HG02884 (cell line): ENCODE results near the gene GNG4.
"Not testable (repeated sequence)": the region's sequence is repeated elsewhere in the genome, so short reads cannot be mapped to it uniquely, and the experiment has no call there.

Experiments
- ATAC-seq: cut with Tn5 transposase; IDR thresholded peaks from one replicate; pipeline ENCODE4 v1.9.1; 2021; ENCODE audit warnings: mild to moderate bottlenecking, moderate library complexity; ENCODE audit not compliant: unreplicated experiment

The GNG4 gene

DNA sequence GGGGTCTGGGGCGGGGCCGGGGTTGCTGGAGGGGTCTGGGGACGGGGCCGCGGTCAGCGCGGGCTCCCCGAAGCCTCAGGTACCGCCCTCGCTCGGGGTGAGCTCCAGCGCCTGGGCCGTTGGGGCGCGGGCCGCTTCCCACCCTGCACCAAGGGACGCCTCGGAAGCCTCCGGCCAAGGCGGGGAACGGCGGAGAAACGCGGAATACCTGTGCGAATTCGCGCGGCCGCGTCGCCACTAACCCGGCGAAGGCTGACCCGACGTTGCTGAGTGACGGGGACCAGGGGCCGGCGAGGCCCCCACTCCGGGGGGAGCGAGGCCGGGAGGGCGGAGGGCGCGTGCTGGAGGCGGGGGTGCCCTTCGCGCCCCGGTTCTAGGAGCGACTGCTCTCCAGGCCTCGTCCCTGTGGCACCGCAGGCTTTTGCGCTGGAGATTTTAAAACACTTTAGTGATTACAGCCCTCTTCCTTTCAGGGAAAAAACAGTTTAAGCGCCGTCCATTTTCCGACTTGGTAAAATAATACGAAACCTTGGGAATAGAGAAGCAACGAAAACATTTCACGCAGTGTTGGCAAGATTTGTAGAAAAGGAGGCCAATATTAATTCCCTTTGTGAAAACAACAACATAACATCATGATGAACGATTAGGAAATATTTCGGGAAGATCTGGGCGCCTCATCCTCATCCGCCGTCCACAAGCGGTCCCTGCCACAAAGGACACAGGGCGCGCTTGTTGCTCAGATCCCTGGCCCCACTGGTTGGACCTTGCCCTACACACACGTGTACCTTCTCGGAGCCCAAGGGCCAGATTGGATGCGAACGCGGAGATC, 971 bp upstream of the GNG4 start:
- ATAC-seq, result no peak

DNA sequence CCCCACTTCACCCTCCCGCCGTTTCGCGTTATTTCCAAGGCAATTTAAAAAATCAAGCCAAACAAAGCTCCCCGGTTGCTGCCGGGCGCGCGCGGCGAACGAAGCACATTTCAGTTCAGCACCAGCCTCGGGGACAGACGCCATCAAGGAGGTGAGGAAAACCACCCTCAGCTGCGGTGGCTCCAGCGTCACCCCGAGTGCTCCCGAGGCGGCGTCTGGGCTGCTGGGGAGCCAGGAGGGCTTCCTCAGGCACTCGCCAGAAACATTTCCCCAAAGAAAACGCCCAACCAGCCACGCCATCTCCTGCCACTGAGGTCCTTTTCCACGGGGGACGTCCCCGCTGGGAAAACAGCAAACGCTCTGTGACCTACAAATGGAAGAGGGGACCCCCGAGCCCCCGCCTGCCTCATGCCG, 623 bp downstream of the GNG4 start:
- peak; percentile 49 for ATAC-seq

DNA sequence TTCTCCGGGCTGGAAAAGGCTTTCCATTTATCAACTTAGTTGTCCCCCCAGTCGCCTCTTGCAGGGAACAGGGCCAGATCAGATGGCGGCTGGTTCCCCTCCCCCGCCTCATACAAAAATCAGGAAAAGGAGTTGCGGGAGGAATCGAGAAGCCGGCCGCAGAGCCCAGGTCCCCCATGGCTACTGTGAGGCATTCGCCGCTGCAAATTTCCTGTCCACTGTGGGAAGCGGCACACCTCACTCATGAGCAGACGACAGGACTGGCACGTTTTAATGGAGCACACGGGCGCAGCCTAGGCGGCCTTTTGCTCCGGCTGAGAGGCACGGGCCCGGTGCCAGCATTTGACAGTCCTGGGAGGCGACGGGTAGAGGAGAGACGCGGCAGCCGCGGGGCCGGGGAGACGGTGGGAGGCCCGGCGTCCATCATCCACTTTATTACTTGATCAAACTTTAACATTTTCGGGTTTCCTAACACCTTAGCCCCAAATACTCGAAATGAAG, 1.1 kb downstream of the GNG4 start:
- ATAC-seq, result no peak

DNA sequence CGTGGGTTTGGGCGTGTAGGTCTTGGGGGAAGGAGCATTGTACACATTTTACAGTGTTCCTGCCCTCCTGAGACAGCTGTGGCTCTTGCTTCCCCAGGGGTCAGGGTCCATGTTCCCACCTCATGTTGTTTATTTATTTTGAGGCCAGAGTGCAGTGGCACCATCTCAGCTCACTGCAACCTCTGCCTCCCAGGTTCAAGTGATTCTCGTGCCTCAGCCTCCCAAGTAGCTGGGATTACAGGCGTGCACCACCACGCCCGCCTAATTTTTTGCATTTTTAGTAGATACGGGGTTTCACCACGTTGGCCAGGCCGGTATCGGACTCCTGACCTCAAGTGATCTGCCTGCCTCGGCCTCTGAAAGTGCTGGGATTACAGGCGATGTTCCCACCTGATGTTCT, 2.0 kb downstream of the GNG4 start:
- not testable (repeated sequence) for ATAC-seq

DNA sequence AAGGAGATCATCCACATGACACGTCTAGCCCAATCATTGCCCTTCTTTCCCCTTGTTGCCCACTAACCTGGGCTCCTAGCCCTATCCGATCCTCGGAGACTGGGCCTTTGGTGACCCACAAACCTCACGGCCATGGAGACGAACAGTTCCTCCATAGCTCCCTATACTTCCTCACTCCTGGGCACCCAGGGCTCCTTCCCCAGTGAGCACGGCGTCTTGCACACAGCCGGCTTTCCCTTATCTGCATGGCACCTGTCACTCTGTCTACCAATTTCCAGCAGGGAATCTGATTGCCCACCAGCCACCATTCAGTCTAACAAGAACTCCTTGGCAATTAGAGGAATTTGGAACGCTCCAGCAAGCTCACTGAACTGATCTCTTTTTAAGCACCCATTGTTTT, 3.1 kb downstream of the GNG4 start:
- ATAC-seq, result no peak

DNA sequence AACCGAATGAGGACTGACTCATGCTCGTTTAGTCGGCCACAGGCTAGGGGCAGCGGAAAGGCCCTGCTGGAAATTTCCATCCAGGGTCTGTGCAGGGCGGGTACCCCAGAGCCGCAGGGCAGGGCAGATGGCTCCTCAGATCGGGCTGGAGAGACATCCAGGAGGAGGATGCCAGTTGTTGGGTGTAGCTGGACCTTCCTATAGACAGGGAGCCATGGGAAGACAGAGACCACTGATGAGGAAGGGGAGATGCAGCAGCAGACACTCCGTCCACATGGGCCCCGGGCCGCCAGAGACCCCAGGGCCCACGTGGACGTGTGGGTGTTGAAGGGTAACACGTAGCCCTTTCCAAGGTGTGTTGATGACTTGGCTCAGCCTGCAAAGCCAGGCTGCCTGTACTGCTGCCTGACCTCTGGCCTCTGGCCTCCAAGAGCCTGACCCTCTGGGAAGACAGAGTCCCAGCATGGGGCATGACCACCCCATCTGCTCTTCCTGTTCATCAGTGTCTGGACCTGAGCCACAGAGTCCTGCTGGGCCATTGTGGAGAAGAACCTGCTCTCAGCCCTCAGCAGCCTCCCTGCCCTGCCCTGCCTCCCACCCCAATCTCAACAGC, 4.8 kb downstream of the GNG4 start:
- no peak for ATAC-seq

DNA sequence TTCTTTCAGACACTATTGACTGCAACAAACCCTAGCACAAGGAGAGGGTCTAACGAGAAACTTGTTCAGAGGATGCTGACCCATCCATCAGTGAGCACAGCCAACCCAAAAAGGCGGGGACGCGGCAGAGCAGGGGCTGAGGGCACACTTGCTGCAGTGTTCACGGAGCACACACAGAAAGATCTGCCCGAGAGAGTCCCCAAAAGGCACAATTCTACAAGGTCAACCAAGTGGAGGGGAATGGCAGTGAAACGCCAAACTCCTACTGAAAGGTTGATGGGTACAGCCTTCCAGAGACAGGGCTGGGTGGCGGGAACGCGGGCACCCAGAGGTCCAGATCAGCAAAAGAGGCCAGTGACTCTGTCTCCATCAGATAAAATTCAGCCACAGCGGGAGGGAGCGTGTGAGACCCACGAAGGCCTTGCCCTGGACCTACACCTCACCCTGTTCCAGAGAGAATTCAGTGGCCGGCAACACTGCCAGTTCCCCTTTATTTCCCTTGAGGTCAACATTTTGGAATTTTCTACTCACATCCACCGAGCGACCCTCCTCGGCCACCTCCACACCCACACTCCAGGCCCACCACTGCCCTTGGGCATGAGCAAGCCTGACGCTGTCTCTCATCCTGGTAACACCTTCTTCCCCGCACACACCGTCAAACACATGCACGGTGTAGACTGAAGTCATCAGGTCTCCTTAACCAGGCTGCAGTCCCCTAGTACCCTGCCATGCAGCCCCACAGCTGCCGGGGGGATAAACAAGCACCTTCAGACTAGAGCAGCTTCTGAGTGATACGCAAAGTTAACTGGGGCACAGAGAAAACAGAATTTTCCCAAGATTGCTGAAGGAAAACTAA, 5.5 kb downstream of the GNG4 start:
- ATAC-seq, result no peak

DNA sequence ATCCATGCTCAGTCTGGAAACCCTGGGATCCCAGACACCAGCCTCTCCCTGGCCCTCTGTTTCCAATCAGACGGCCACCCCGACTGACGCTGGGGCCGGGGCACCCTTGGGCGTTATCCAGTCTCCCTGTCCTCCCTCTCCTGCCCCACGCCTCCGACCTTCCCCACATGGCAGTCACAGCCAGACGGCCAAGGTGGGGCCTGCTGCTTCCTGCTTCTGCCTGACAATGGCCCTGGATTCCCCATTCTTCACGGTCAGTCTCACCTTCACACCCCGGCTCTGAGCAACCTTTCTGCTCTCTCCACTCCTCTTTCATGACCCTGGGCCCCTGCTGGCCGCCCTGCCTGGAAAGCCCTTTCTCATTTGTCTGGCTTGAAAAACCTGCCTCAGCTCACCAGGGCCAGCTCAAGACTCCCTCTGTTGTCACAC, 6.6 kb downstream of the GNG4 start:
- ATAC-seq, result no peak

DNA sequence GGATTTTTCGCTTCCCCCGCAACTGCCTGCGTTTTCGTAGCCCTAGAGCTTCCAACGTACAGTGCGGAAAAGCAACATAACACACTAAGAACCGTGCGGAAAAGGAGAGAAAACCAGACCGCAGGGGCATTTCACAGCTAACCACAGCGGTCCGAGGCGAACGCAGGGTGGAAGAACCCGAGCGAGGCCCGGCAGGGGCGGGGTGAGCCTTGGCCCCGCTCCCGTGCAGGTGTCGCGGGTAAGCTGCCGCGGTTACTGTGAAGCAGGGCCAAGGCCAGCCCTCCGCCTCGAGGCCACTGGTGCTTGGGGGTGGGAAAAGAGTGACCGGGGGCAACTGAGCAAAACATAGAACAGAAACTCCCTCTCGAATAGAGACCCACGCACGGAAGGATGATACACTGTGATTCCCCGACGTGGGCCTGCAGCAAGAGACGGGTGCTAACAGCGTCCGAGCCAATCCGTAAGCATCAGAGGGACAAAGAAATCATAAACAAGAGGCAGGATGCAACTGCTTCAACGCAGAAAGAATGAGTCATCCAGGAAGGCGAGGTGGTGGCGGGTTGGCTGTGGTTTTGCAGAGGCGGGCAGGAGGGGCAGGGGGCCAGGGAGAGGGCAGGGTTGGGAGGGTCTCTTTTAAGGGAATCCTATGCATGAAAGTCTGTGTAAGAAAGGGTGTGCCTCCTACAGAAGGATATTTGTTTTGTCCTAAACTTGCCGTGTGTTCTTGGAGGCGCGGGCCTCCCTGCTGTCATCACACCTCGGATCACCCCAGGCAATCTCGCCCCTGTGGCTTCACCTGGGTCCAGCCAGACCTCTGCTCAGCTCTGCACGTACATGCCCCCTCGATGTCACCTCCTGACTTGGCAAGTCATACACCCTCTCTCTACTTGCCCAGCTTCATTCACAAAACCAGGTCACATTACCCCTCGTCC, 7.3 kb downstream of the GNG4 start:
- peak; percentile 72 for ATAC-seq

DNA sequence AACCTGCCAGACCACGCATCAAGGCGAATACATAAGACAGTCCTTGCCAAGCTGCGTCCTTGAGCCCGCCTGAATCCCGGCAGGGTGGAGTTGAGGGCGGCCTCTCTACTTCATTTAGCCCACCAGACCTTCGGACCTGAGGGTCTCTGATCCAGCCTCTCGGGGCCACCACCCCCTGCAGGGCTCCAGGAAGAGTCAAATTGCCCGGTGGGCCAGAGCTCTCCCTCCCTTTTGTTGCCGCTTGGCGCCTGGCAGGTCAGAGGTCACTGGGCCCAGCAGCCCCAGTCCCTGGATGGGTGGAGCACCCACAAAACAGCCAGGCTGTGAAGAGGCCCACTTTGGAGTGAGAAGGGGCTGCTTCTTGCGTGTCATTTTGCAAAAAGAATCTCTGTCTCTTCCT, 9.0 kb downstream of the GNG4 start:
- no peak for ATAC-seq

DNA sequence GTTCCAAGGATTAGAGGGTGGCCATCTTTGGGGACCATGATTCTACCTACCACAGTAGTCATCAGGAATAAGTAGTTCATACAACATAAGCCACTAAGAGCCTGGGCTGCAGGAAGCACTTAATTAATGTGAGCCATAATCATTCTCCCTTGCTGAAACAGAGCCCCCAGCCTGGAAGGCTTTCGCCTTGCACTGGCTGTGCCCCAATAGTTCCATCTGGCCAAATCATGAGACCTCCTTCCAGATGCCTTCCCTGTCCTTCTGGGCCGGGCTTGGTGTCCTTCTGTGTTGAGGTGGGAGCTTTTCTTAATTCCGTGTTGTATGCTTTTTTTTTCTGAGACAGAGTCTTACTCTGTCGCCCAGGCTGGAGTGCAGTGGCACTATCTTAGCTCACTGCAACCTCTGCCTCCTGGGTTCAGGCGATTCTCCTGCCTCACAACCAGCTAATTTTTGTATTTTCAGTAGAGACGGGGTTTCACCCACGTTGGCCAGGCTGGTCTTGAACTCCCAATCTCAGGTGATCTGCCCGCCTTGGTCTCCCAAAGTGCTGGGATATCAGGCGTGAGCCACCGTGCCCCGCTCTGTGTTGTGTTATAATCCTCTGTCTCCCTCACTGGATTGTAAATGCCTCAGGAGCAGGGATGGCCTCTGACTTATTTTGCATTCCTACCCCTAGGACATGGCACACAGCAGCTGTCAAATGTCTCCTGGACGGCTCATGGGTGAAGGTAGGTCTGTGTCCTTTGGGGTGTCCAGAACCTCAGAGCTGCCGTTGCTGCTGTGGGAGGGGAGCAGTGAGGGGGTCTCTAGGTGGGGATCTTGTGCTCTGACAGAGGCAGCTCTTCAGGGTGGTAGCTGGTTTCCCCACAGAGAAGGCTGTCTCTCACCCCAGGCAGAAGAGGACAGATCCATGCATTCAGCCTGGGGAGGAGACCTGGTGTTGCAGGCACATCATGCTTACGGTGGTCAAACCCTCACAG, 10.1 kb downstream of the GNG4 start:
- ATAC-seq, result no peak

DNA sequence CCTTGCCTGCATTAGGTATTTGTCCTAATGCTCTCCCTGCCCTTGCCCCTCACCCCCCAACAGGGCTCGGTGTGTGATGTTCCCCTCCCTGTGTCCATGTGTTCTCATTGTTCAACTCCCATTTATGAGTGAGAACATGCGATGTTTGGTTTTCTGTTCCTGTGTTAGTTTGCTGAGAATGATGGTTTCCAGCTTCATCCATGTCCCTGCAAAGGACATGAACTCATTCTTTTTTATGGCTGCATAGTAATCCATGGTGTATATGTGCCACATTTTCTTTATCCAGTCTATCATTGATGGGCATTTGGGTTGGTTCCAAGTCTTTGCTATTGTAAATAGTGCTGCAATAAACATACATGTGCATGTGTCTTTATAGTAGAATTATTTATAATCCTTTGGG, 11.0 kb downstream of the GNG4 start:
- ATAC-seq, result not testable (repeated sequence)

DNA sequence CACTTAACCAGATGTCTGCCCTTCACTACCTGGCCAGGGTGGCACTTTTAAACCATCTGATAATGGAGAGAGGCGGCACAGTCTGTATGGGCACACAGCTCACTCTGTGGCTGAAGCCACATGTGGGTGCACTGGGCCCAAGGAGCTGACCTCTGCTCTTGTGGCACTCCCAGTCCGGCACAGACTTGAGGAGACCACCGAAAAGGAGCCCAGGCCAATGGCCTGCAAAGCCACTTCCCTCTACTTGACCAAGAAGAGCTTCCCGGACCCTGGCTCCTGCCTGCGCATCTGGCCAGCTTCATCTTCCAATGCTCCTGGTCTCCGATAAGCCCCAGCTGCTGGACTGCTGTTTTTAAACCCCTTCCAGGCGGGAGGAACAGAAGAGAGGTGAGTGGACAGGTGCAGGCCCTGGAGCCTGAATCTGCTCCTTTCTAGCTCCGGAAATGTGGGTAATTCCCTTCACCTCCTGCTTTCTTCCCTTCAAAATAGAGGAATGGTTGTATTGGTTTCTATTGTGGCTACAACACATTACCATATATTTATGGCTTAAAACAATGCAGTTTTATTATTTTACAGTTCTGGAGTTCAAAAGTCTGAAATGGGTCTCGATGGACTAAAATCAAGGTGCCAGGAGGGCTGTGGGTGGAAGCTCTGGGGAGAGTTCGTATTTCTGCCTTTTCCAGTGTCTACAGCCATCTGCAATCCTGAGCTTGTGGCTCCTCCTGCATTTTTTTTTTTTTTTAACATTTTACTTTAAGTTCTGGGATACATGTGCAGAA, 11.6 kb downstream of the GNG4 start:
- no peak for ATAC-seq

DNA sequence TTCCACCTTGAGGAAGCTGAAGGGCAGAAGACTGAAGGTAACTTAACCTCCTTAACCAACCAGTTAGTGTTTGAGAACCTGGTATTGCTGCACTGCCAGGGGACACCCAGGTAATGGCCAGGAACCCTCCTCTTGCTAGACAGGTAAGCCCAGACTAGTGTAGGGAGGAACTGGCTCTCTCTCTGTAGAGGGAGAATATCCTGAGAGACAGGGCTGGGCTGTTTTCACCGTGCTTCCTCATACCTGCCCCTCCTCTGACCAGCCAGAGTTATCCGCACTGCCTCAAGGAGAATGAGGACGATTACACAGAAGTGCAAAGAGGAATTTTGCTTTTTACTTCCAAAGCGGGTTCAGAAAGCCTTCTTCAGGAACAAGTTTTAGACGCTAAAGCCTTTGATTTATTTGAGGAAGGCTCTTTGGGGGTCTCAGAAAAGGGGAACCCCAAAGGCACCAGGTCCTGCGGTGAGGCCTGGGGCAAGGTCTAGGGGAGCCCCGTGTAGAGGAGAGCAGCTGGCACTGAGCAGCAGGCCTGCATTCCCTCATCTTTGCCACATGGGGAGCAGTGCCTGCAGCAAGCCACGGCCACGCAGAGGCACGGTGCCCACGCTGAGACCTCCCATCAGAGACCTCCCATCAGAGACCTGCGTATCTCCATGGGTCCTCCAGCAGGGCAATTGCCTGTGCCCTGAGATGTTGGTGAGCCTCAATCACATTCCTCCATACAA, 13.5 kb downstream of the GNG4 start:
- ATAC-seq, result no peak

DNA sequence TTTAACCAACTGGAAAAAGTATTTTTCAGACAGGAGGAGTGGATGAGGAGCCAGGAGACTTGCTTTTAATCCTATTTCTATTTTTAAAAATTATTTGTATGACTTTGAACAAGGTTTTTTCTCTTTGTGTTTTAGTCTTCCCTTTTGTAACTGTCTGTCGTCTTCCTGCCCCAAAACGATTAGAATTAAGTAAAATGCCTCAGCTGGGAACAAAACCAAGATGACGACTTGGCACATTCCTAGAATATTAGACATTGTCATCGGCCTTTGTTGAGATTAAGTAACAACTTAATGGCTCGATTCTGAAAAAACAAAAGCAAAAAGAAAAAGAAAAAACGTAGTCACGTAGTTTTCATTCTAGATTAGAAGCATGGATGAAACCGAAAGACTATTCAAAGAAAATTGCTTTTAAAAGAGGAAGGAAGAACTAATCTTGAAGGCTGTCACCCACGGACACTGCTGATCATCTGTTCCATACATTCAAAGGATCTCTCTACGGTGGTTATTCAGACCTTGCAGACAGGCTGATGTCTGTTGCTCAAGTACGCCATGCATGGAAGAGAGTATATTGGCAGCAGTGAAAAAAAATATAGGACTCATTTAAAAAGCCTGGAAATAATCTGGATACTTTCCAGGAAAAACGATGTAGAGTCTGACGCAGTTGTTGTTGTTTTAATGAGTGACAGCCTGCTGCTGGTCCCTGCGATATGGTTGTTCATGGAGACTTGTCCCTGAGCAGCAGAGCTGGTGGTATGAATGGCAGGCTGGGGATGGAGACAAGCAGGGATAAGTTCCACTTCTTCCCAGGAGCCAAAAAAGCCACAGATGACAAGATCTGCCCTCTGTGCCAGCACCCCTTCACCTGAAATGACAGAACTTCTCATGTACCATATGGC, 16.8 kb downstream of the GNG4 start:
- ATAC-seq, result peak; percentile 62

DNA sequence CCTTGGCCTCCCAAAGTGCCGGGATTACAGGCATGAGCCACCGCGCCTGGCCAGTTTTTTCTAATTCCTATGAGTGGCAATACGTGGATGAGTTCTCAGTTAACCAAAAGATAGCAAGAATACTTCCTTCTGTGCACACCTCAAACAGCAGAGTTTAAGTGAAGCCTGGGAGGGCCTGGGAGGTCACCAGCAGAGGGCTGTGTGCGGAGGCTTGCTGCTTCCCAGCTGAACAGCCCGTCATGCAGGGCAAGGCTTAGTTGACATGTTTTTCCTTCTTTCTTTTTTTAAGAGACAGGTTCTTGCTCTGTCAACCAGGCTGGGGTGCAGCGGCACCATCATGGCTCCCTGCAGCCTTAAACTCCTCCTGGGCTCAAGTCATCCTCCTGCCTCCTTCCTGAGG, 17.8 kb downstream of the GNG4 start:
- no peak for ATAC-seq
